Stimulated activated CD8-positive, alpha-beta memory T cell treated with anti-CD3 and anti-CD28 coated beads, Interleukin-4, amount 100 ng/mL, for 48 hours (primary cell): ENCODE data around the gene GALNT2.

Experiments used
- DNase-seq: peaks from one replicate; pipeline ENCODE4 v3.0.0-alpha.2; 2020

The GALNT2 gene

GRCh38 chr1:230073371-230074035, 6.5 kb downstream of the GALNT2 start:
- no peak for DNase-seq

- no peak for DNase-seq
These were observed 7.2 kb downstream of the GALNT2 start for GRCh38 chr1:230074270-230074669.

GRCh38 chr1:230074762-230075161, 7.7 kb downstream of the GALNT2 start:
- DNase-seq: no peak

GRCh38 chr1:230076121-230076520, 9.1 kb downstream of the GALNT2 start:
- DNase-seq: no peak

GRCh38 chr1:230077011-230077410, 10.0 kb downstream of the GALNT2 start:
- DNase-seq: no peak

- no peak for DNase-seq
These were observed 10.6 kb downstream of the GALNT2 start for GRCh38 chr1:230077436-230078213.

GRCh38 chr1:230079199-230080024, 12.4 kb downstream of the GALNT2 start:
- no peak for DNase-seq

GRCh38 chr1:230080822-230081221, 13.8 kb downstream of the GALNT2 start:
- DNase-seq: no peak

GRCh38 chr1:230081751-230082150, 14.7 kb downstream of the GALNT2 start:
- DNase-seq: no peak

GRCh38 chr1:230082211-230082610, 15.2 kb downstream of the GALNT2 start:
- DNase-seq: no peak

- no peak for DNase-seq
These were observed 16.0 kb downstream of the GALNT2 start for GRCh38 chr1:230083053-230083452.

- no peak for DNase-seq
These were observed 16.8 kb downstream of the GALNT2 start for GRCh38 chr1:230083746-230084407.

GRCh38 chr1:230084408-230085177, 17.6 kb downstream of the GALNT2 start:
- DNase-seq: peak; percentile 83

GRCh38 chr1:230085178-230085515, 18.1 kb downstream of the GALNT2 start:
- no peak for DNase-seq

GRCh38 chr1:230086151-230086550, 19.1 kb downstream of the GALNT2 start:
- no peak for DNase-seq

- DNase-seq: no peak
These were observed 20.1 kb downstream of the GALNT2 start for GRCh38 chr1:230087028-230087716.

- DNase-seq: no peak
These were observed 20.7 kb downstream of the GALNT2 start for GRCh38 chr1:230087717-230088105.

- DNase-seq: no peak
These were observed 23.2 kb downstream of the GALNT2 start for GRCh38 chr1:230090194-230090711.

- DNase-seq: no peak
These were observed 24.6 kb downstream of the GALNT2 start for GRCh38 chr1:230091473-230092231.

- DNase-seq: no peak
These were observed 27.7 kb downstream of the GALNT2 start for GRCh38 chr1:230094746-230095145.

GRCh38 chr1:230095938-230096337, 28.9 kb downstream of the GALNT2 start:
- no peak for DNase-seq
